Right atrium auricular region (tissue), 2 donors: ENCODE results near the gene CDKN1B. TPM values are rescaled to one million over a fixed set of nuclear protein-coding genes. Genes with fewer than 3 reads are reported as not detected.

ENCODE experiments used
- microRNA counts, 2 donors: library from miRNA; unstranded; fragments of <30 nt; microRNA quantifications; one replicate each; lab custom pipeline; 2016 to 2017
- microRNA-seq, 2 donors: library from miRNA; unstranded; fragments of <30 nt; microRNA quantifications; one replicate each; pipeline ENCODE4, GENCODE V29; 2016 to 2017; ENCODE audit warnings: borderline number of aligned reads in 2 of 2, borderline replicate concordance in 1 of 2
- total RNA-seq, 2 donors: library from RNA; depleted of rRNA; stranded (reverse); fragments of >200 nt; gene quantifications; one replicate each; pipeline ENCODE4 v1.1.0, GENCODE V29; 2016

The CDKN1B gene
- total RNA-seq, 2 donors from 2014 or later = 31.1 to 38.1 TPM

MicroRNA genes within 50 kb of the gene (microRNA counts, 767-probe panel; counts per million panel counts)
- microRNA hsa-miR-613 (lab: Ali Mortazavi, UCI) = 0 to 31.0 counts per million in 2 donors

Small RNA genes within 50 kb of the gene (microRNA-seq; reads per million reads assigned to microRNA genes)
- gene MIR613 = 0 reads per million in 2 donors

Other genes with a start within 250 kb of the CDKN1B start
- gene DUSP16, start 154.5 kb upstream of the CDKN1B start, total RNA-seq = 10 to 100 TPM in 1 of 2 donors, 1 to 10 TPM in 1; 9.6 to 18.7 TPM
- 10 to 100 TPM; 22.7 to 27.4 TPM for gene CREBL2, start 105.5 kb upstream of the CDKN1B start, total RNA-seq
- not detected for gene GPR19, start 21.2 kb upstream of the CDKN1B start, total RNA-seq
- 10 to 100 TPM; 49.9 to 70.2 TPM for gene APOLD1, start 68.3 kb downstream of the CDKN1B start, total RNA-seq
- 10 to 100 TPM; 24.1 to 35.6 TPM for gene DDX47, start 96.0 kb downstream of the CDKN1B start, total RNA-seq
- 10 to 100 TPM; 10.1 to 14.3 TPM for gene GPRC5A, start 174.2 kb downstream of the CDKN1B start, total RNA-seq
- gene GPRC5D, start 234.8 kb downstream of the CDKN1B start, total RNA-seq = not detected